Erythroblast (primary cell): Measurements from ENCODE around the gene MMRN1.

Experiments
- GATA1 ChIP-seq: IDR thresholded peaks from 2 replicates; pipeline ENCODE4 v1.6.1; 2011; ENCODE audit warnings: low read depth, mild to moderate bottlenecking, control low read depth, low read length, moderate library complexity
- POLR2A ChIP-seq: IDR thresholded peaks from 2 replicates; pipeline ENCODE4 v1.6.1; 2011; ENCODE audit warnings: mild to moderate bottlenecking, low read length

GRCh38 chr4:89909889-89910288, 15.2 kb downstream of the MMRN1 start:
- no peak for TF ChIP-seq POLR2A
- TF ChIP-seq GATA1 = no peak
